GM18861 (cell line): ENCODE results near the gene TMEM176A.
"Not testable (repeated sequence)": the region's sequence is repeated elsewhere in the genome, so short reads cannot be mapped to it uniquely, and the experiment has no call there.

Experiments
- ATAC-seq: cut with Tn5 transposase; IDR thresholded peaks from one replicate; pipeline ENCODE4 v1.9.1; 2021; ENCODE audit not compliant: unreplicated experiment

TMEM176A gene

DNA sequence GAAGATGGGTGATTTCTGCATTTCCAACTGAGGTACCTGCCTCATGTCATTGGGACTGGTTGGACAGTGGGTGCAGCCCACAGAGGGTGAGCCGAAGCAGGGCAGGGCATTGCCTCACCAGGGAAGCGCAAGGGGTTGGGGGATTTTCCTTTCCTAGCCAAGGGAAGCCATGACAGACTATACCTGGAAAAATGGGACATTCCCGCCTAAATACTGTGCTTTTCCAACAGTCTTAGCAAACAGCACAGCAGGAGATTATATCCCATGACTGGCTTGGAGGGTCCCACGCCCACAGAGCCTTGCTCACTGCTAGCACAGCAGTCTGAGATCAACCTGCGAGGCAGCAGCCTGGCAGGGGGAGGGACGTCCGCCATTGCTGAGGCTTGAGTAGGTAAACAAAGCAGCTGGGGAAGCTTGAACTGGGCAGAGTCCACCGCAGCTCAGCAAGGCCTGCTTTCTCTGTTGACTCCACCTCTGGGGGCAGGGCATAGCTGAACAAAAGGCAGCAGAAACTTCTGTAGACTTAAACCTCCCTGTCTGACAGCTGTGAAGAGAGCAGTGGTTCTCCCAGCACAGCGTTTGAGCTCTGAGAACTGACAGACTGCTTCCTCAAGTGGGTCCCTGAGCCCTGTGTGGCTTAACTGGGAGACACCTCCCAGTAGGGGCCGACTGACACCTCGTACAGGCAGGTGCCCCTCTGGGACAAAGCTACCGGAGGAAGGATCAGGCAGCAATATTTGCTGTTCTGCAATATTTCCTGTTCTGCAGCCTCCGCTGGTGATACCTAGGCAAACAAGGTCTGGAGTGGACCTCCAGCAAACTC is 7.3 kb downstream of the TMEM176A start:
- not testable (repeated sequence) for ATAC-seq

DNA sequence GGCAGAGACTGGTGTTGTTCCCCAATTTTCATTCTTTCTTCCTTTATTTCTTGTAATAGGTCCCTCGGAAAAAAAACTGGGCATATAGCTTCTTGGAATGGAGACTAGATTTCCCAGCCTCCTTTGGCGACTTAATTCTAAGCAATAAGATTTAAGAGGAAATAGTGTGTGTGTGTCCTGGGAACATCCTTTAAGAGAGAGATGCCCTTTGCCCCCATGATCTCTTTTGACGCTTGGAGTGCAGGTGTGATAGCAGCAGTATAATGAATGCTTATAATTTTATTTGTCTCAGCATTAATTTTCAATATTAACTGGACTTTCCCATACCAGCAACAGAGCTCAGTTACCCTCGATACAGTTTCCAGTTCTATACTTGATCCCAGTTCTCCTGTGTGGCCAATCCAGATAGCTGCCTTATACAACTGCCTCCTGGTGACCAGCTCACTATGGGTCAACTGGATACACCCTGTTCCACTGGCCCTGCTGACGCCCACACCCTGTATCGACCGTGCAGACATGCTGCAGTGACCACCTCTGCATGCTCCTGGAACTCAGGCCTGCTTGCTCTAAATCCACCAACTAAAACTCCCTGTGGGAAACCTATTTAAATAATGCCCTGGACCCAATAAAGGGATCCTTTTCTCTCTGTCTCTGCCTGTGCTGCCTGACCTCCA is 13.9 kb downstream of the TMEM176A start:
- ATAC-seq, result no peak

DNA sequence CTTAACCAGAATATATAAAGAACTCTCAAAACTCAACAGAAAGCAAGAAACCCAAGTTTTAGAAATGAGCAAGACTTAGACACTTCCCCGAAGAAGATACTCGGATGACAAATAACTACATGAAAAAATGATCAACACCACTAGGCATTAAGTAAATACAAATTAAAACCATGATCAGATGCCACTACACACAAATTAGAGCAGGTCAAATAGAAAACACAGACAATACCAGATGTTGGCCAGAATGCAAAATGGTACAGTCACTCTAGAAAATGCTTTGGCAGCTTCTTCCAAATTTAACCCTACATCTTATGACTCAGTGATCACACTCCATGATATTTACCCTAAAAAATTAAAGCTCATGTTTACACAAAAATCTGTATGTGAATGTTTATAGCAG is 18.4 kb downstream of the TMEM176A start:
- ATAC-seq, result no peak

DNA sequence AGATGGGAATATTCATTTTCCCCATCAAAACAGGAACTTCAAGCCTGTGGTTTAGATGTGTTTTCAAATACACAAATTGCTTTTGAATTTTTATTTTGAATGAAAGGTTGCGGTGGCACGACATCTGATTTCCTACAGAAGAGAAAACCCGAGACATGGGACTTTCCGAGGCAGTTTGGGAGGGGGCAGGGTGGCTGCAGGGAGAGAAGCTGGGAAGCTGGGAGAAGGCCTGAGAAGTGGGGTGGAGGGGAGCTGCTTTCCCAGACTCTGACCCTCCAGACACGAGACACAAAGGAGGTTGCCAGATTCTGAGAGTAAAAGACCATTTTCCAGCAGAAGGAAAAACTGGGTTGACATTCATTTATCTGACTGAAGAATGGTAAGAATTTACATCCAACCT is 19.6 kb downstream of the TMEM176A start:
- ATAC-seq, result no peak

DNA sequence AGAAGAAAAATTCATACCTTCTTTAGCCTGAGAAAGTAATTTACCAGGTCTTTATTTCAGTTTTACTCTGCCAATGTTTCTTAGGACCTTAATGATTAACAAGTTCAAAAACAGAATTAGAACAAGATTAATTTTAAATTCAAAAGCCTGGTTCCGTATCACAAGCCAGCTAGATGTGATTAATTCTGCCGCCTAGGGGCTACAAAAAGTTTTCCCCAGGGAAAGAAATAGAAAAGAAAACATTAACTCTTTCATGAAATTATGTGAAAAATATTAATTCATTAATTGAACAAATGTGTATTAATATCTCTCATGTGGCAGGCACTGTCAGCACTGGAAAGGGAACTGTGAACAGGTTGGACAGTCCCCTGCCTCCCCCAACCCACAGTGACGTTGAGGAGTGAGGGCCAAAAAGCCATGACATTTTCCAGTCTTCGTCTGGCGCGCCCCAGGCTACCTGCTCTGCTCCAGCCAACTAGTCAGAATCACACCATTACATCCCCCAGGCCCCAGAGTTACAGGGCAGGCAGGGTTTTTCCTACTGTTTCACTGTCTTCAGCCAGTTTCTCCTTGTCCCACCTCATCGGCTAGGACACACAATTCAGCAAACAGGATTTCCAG is 20.1 kb downstream of the TMEM176A start:
- ATAC-seq, result no peak

DNA sequence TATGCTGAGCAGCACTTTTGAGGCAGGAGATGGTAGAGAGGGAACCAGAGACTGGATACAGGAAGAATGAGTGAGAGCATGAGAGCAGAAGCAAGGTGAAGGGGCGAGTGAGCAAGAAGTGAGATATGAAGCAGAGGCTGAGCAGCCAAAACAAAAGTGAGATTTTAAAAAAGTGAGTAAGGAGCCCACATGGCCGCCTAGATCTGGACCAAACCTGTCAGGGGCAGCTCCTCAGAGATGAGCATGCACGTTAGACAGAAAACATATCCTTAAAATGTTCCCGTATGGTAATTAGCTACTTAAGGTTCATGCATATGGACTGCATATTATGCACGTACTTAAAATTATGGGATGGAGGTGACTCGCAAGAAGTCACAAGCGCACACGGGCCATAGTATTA is 22.5 kb downstream of the TMEM176A start:
- no peak for ATAC-seq

DNA sequence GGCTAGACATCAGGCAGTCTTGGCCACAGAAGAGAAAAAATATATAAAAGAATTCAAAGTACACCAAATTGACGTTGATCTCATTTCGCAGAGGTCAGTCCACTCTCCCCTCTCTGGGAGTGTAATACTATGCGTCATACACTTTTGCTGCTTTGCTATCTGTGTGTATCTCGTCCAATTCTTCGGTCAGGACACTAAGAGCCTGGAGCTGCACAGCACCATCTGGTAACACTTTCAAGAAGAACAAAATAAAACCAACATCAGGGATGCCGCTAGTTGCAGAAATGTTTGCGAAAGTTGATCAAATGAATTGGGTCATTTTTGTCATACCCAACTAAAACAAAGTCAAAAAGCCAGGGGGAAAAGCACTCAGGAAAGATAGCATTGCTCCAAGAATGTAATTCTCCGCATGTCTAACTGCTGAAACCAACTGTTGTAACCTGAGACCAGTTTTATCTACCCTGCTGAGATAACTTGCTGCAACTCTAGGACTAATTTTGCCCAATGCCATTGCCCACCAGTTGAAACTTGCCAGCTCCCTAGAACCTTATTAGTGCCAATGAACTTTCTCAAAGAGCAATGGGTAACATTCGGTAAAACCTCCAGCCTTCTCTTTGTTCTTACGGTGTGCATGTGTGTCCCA is 23.0 kb downstream of the TMEM176A start:
- no peak for ATAC-seq

DNA sequence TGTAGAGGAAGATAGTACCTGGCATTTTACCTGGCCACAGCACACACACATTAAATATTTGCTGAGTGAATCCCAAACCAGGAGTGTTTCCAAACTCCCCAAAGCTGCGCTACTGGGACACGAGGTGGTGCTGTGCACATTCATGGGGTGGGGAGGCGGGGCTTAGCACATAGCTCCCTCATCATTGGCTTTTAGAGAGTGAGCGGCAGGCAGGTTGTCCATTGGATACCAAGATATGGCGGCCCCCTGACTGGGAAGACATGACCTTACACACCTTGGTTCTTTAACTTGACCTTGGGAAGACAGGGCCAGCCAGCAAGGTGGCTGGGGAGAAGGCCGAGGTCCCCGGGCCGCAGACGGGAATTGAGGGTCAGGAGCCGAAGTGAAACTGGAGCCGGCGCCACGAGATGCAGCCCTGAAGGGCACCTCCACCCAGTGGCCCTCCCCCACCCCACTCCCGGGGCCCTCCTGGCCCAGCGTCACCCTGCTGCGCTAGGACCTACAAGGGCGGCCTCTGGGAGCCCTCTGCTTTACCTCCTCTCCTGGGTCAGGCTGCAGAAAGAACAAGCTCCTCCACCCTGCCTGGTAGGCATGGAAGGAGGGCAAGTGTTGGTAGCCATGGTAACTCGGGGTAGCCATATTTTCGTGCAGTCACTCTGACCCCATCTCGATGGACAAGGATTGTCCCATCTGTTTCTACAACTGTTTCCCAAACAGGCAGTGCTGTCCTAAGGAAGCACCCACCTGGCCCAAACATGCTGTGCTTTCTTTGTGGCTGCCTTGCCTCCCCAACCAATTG is 24.0 kb downstream of the TMEM176A start:
- ATAC-seq, result no peak

DNA sequence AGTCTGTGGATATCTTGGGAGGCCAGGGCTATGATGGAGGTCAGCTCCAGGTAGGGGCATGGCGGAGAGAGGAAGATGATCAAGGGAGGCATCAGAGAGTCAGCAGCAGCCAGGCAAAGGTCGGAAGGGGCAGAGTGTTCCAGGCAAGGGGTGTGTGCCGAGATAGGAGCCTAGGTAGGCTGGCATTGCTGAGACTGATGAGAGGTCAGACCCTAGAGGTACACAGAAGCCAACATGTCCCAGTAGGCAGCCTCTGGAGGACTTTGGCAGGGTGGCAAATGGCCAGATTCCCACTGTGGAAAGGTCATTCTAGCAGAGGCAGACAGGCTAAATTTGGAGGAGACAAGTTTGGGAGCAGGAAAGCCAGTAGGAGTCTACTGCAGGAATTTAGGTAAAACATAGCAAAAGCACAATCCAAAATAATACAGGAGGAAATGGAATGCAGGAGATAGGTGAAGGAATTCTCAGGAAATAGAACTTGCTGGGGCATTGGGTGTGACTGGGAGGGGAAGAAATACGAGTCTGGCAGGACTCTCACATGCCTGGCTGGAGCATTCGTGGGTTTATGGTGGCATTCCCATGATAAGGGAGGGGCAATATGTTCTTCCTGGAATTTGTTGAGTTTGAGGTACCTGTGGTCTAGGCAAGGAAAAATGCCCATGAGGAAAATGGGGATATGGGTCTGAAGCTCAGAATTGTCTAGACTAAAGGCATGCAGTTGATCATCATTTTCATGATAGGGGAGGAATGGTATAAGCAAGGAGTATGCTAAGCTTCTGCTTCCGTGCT is 25.7 kb downstream of the TMEM176A start:
- no peak for ATAC-seq

DNA sequence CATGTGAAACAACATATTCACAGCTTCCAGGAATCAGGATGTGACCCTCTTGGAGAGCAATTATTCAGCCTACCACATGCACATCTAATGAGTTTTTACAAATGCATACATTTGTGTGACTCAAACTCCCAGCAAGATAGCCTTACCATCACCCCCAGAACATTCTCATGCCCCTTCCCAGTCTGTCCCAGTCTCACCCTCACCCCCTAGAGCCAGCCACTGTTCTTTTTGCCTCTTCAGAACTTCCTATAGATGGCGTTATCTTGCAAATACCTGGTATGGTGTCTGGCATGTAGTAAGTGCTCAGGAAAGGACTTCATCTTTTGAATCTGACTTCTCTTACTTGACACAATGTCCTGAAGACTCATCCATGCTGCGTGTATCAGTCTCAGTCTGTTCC is 27.8 kb downstream of the TMEM176A start:
- ATAC-seq, result no peak

DNA sequence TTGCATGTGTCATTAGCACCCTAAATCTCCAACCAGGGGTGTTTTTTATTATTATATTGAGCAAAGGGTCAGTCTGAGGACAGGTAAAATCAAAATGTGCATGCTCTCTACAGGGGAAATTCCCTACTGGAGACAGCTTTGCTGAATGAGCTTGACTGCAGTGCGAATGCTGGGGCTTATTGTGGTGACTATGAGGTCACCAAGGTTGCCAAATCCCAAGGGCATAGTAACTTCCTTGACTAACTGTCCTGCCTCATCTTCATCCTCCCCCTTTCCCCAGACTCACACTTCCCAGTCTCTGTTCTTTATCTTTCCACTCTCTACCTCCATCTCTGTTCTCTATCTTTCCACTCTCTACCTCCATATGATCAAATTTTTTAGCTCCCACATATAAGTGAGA is 28.9 kb downstream of the TMEM176A start:
- ATAC-seq, result no peak

DNA sequence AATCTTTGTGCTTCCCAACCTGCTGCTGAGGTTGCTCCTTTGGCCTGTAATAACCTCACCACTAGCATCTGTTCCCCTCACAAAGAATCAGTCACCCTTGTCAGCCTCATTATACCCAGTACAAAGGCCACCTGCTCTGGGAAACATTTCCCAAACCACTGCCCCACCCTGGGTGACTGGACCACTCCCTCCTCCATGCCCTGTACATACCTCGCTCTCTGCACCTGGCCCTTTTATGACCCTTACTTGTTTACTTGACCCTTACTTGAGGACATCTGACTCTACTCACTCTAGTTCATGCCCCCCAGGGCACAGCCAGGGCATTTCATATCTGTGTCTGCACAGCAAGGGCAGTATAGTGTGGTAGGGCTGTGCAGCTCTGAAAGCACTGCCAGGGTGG is 30.4 kb downstream of the TMEM176A start:
- ATAC-seq, result no peak

DNA sequence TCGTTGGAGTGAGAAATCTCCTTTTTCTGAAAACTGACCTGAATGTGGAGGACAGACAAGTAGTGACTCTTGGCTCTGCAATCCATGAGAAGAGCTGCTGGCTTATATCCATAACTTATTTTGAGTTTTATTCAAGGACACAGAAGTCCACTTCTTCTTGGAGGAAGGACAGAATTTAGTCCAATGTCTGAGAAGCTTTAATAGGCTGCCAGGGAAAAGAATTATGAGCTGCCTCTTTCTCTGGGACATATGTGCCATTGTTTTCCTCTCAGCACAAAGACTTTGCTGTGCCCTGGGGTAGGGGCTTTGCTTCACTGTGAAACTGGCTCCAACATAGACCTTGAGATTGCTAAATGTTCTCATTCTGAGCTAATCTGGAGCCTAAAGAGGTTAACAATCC is 31.3 kb downstream of the TMEM176A start:
- no peak for ATAC-seq

DNA sequence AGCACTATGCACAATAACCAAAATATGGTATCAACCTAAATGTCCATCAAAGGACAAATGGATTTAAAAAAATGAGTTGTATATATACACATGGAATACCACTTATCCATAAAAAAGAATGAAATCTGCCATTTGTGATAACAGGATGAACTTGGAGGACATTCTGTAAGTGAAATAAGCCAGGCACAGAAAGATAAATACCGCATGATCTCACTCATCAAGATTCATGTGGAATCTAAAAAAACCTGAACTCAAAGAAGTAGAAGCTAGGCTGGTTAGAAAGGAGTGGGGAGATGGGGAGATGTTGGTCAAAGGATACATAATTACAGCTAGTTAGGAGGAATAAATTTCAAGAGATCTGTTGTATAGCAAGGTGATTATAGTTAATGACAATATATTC is 34.5 kb downstream of the TMEM176A start:
- ATAC-seq, result no peak

DNA sequence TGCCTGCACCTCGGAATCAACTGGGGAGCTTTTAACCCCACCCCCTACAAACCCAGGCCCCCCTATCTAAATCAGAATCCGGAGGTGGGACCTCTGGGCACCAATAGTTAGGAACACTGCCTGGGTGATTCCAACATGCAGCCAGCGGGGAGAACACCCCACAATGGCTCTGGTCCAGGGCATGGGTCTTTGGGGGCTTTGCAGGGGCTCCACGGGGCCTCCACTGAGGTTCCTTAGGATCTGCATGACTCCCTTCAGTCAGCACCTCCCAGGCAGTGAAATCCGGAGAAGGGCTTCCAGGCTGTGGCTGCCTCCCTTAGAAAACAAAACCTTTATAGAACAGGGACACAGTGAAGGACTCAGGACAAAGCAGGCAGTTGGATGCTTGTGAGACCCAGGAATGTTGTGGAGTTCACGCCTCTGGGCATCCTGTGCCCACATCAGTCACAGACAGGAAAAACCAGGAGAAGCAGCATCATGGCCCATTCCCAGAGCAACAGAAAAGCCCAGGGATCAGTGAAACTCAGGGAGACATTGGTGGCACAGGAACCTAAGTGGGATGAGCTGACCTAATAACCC is 35.2 kb downstream of the TMEM176A start:
- no peak for ATAC-seq

DNA sequence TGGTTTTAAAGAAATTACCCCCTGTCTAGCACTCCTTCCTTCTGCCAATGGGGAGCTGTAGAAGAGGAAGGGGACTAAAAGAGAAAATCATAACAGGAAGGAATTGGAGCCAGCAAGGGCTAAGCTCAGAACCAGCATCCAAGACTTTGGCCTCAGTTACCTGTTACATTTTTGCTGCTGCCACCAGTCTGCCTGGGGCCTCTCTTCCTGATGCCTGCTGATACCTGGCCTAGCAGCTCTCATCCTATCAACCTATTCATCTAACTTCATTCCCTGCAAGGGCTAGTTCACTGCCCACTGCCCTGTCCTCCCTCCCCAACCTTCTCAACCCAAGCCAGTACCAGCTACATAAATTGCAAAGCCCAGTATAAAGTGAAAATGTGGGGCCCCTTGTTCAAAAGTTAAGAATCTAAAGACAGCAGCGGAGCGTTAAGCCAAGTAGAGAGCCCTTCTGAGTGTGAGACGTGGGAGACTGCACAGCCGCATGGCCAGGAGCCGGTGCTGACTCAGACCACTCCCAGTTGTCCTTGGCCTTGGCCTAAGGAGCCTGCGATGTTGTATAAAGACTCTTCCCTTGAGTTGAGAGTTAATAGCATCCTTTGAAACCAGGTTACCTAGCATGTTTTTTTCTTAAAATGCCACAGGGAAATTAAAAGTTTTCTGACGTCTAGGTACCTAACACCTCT is 38.5 kb downstream of the TMEM176A start:
- no peak for ATAC-seq

DNA sequence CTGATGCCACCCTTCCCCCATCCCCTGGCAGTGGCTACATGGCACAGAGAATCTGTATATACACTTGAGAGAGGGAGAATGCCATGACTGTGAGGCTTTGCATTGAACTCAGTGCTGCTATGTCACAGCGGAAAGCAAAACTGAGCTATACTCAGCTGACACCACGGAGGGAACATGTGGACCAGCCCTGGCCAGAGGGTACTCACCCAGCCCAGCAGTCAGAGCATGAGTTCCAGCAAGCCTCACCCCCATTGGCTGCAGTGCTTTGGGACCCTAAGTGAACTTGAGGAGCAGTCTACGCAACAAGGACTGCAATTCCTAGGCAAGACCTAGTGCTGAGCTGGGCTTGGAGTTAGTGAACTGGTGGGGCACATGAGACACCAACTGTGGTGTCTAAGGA is 41.4 kb downstream of the TMEM176A start:
- no peak for ATAC-seq

DNA sequence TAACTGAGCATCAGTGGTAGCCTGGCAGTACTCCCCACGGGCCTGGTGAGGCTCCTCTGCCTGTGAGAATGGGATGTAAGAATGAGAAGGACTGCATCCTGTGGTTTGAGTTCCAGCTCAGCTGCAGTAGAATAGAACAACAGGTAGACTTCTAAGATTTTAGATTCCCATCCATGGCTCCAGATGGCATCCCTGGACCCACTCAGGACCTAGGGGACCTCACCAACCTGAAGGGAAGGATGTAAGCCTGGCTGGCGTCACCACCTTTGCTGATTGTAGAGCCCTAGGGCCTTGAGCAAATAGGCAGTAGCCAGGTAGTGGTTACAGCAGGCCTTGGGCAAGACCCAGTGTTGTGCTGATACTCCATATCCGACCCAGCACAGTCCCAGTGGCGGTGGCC is 42.1 kb downstream of the TMEM176A start:
- no peak for ATAC-seq

DNA sequence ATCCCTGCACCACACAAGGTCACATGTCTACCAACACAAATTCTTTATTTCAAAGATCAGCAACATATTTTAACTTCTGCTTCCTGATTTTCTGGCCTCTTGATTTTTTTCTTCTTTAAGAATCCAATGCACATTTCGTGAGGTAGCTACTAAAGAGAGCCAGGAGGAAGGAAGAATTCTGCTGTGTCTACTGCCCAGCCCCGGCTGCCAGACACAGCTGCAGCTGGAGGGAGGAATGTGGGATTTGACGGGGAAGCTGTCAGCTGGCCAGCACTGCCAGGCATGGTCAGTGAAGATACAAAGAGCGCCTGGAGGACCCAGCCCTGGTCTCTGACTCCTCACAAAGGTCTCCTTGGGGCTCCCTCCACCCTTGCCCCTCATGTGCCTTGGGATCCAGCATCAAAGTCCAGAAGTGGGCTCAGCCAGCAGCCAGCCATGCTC is 44.9 kb downstream of the TMEM176A start:
- no peak for ATAC-seq
